GM12892 (cell line): Measurements from ENCODE around the gene CAMTA1.

Source experiments
- POLR2A ChIP-seq: IDR thresholded peaks from 2 replicates; pipeline ENCODE4 v1.6.1; 2011; ENCODE audit warnings: low read depth, low read length, control low read depth
- POLR2AphosphoS5 ChIP-seq: IDR thresholded peaks from 2 replicates; pipeline ENCODE4 v1.6.1; 2011; ENCODE audit warnings: low read depth, low read length, control low read depth

GRCh38 chr1:7533006-7533405 lies 747.8 kb downstream of the CAMTA1 start:
- TF ChIP-seq POLR2A (no peak), POLR2AphosphoS5 (no peak)
